ENCODE results near the gene RAB30.

RAB30 gene

DNA sequence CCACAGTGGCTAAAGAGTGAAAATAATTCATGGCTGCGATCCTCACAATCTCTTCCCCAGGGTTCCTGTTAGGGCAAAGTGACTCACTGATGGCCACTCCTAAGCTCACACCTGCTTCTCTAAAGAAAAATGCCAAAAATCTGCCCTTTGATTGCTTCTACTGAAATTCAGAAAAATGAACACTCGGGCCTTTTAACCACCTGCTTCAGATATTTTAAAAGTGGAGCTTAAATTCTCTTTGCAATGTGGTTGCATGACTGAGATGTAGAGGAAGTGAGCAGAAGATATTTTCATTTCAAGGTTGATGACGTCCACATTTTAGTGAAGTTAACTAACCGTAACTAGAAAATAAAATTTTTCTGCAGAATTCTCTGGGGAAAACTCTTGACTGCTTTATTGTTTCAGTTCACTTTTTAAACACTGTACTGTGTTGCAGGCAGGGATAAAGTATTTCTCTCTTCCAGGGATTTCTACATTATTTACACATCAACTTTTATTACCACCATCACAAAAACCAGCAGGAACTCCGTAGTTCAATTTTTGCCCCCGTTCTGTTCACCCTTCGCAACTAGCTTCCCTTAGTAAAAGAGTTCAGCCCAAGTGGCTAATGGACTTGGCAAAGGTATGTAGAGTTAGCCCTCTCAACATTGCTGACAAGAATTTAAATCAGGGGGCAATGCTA lies 8.5 kb downstream of the RAB30 start:
- ATAC-seq (ENCODE audit: low read depth) (peak; percentile 94), DNase-seq (ENCODE audit: low spot score) (no peak)
- TF ChIP-seq, protein P1, sequence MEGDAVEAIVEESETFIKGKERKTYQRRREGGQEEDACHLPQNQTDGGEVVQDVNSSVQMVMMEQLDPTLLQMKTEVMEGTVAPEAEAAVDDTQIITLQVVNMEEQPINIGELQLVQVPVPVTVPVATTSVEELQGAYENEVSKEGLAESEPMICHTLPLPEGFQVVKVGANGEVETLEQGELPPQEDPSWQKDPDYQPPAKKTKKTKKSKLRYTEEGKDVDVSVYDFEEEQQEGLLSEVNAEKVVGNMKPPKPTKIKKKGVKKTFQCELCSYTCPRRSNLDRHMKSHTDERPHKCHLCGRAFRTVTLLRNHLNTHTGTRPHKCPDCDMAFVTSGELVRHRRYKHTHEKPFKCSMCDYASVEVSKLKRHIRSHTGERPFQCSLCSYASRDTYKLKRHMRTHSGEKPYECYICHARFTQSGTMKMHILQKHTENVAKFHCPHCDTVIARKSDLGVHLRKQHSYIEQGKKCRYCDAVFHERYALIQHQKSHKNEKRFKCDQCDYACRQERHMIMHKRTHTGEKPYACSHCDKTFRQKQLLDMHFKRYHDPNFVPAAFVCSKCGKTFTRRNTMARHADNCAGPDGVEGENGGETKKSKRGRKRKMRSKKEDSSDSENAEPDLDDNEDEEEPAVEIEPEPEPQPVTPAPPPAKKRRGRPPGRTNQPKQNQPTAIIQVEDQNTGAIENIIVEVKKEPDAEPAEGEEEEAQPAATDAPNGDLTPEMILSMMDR (IDR thresholded peaks at IDR 0.05; ENCODE audit: poor library complexity, severe bottlenecking) = no peak
- Histone ChIP-seq H3K27me3 (ENCODE audit: insufficient read depth, poor library complexity, severe bottlenecking) (no peaks in the 10 kb centered on the region), H3K9me3 (ENCODE audit: severe bottlenecking) (no peaks in the 10 kb centered on the region), H3K4me3 (ENCODE audit: severe bottlenecking) (no peak overlapping the region), H3K27ac (ENCODE audit: poor library complexity, severe bottlenecking) (peak overlapping the region; percentile 42), H3K4me1 (ENCODE audit: insufficient read depth, poor library complexity, severe bottlenecking) (peaks cover 19% of the 10 kb centered on the region), H3K36me3 (ENCODE audit: low read depth) (no peaks in the 10 kb centered on the region)

DNA sequence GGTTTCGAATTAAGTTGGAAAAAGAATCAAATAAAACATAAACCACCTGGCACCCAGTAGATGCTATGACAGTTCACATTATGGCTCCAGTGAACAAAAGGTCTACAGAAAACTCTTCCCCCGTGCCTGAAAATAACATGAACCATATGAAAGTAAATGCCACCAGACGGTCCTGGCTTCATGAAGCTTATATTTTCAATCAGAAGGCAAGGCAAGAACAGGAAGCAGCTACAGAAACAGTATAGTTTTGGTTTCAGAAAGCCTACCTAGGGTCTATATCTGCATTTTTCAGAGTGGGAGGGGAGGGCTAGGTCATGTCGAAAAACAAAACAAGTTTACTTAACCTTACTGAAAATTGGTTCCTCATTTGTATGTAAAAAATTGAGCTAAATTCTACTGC lies 9.8 kb downstream of the RAB30 start:
- Histone ChIP-seq H3K36me3 (ENCODE audit: low read depth) (no peaks in the 10 kb centered on the region), H3K27ac (ENCODE audit: poor library complexity, severe bottlenecking) (peak overlapping the region; percentile 42), H3K9me3 (ENCODE audit: severe bottlenecking) (no peaks in the 10 kb centered on the region), H3K4me3 (ENCODE audit: severe bottlenecking) (no peak overlapping the region), H3K4me1 (ENCODE audit: insufficient read depth, poor library complexity, severe bottlenecking) (peaks cover 19% of the 10 kb centered on the region), H3K27me3 (ENCODE audit: insufficient read depth, poor library complexity, severe bottlenecking) (no peaks in the 10 kb centered on the region)
- DNase-seq (ENCODE audit: low spot score) (no peak), ATAC-seq (ENCODE audit: low read depth) (no peak)
- TF ChIP-seq, protein P1 (IDR thresholded peaks at IDR 0.05; ENCODE audit: poor library complexity, severe bottlenecking) = no peak

DNA sequence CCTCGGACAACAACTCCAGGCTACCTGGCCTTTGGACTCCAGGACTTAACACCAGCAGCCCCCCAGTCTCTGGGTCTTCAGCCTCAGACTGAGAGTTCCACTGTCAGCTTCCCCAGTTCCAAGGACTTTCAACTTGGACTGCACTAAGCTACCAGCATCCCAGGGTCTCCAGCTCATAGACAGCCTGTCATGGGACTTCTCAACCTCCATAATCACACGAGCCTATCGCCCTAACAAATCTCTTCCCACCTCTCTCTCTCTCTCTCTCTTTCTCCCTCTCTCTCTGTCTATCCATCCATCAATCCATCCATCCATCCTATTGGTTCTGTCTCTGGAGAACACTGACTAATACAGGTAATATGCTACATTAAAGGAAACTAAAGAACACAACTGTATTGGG lies 10.7 kb downstream of the RAB30 start:
- Histone ChIP-seq H3K4me1 (ENCODE audit: insufficient read depth, poor library complexity, severe bottlenecking) (peaks cover 19% of the 10 kb centered on the region), H3K27ac (ENCODE audit: poor library complexity, severe bottlenecking) (no peak overlapping the region), H3K4me3 (ENCODE audit: severe bottlenecking) (no peak overlapping the region), H3K9me3 (ENCODE audit: severe bottlenecking) (no peaks in the 10 kb centered on the region), H3K27me3 (ENCODE audit: insufficient read depth, poor library complexity, severe bottlenecking) (no peaks in the 10 kb centered on the region), H3K36me3 (ENCODE audit: low read depth) (no peaks in the 10 kb centered on the region)
- TF ChIP-seq, protein P1 (IDR thresholded peaks at IDR 0.05; ENCODE audit: poor library complexity, severe bottlenecking) = no peak
- no peak for ATAC-seq (ENCODE audit: low read depth)
- no peak for DNase-seq (ENCODE audit: low spot score)

DNA sequence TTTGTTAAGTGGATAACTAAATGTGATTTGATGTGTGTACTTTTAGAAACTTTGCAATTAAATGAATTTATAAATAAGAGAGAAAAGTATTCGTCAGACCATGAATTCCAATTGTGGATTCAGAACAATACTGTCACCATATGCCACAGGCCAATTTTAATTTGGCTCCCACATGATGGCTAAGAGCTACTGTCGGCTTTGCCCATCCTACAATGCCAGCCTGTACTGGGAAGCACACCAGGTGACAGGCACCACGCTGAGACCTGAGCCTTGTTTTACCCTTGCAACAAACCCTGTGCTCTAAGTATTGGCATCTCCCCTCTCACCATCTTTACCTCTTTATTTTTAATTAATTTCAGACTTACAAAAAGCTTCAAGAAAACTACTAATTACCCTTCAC lies 14.0 kb downstream of the RAB30 start:
- no peaks in the 10 kb centered on the region for H3K9me3 ChIP-seq (ENCODE audit: severe bottlenecking)
- H3K36me3 ChIP-seq (ENCODE audit: low read depth) = no peaks in the 10 kb centered on the region
- TF ChIP-seq, protein P1 (IDR thresholded peaks at IDR 0.05; ENCODE audit: poor library complexity, severe bottlenecking) = no peak
- no peak for DNase-seq (ENCODE audit: low spot score)
- H3K4me3 ChIP-seq (ENCODE audit: severe bottlenecking) = no peak overlapping the region
- ATAC-seq (ENCODE audit: low read depth) = no peak
- no peaks in the 10 kb centered on the region for H3K27me3 ChIP-seq (ENCODE audit: insufficient read depth, poor library complexity, severe bottlenecking)
- H3K4me1 ChIP-seq (ENCODE audit: insufficient read depth, poor library complexity, severe bottlenecking) = peaks cover 24% of the 10 kb centered on the region
- no peak overlapping the region for H3K27ac ChIP-seq (ENCODE audit: poor library complexity, severe bottlenecking)

DNA sequence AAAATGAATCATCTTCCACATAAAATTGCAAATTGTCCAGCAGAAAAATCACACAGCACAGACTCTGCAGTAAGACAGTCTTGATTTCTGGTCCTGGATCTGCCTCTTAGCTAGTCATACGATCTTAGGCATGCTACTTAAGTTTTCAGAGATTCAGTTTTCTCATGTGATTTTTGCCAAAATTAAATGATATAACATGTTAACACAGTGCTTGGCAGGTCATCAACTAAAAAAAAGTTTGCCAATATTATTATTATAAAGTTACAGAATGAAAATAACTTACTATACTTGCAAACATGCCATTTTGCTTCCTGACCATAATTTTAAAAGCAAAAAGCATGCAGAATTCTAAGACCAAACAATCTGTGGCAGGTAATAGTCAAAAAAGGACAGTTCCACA lies 15.1 kb downstream of the RAB30 start:
- no peaks in the 10 kb centered on the region for H3K36me3 ChIP-seq (ENCODE audit: low read depth)
- no peaks in the 10 kb centered on the region for H3K9me3 ChIP-seq (ENCODE audit: severe bottlenecking)
- DNase-seq (ENCODE audit: low spot score) (no peak), ATAC-seq (ENCODE audit: low read depth) (no peak)
- H3K27ac ChIP-seq (ENCODE audit: poor library complexity, severe bottlenecking) = no peak overlapping the region
- no peaks in the 10 kb centered on the region for H3K27me3 ChIP-seq (ENCODE audit: insufficient read depth, poor library complexity, severe bottlenecking)
- no peak overlapping the region for H3K4me3 ChIP-seq (ENCODE audit: severe bottlenecking)
- H3K4me1 ChIP-seq (ENCODE audit: insufficient read depth, poor library complexity, severe bottlenecking) = peaks cover 20% of the 10 kb centered on the region
- TF ChIP-seq, protein P1 (IDR thresholded peaks at IDR 0.05; ENCODE audit: poor library complexity, severe bottlenecking) = no peak
